Cardiac muscle cell (in vitro differentiated cells and primary cell): Measurements from ENCODE around the gene HOXA5. TPM values are rescaled to one million over a fixed set of nuclear protein-coding genes. Genes with fewer than 3 reads are reported as not detected.

Source experiments
- DNase-seq, 2 donors: peaks; one replicate each; pipeline versions ENCODE4 v3.0.0 to v3.0.0-alpha.2; 2010 to 2017; ENCODE audit warnings: low read depth in 1 of 2, low spot score in 1 of 2
- H3K27ac ChIP-seq: fragments of 200-600 bp; sonication (generic); 2 replicates; pipeline ENCODE4 v1.5.1; 2016
- H3K27me3 ChIP-seq: fragments of 200-600 bp; sonication (generic); 2 replicates; pipeline ENCODE4 v1.6.0; 2016; ENCODE audit warnings: control low read depth
- H3K36me3 ChIP-seq: fragments of 200-600 bp; sonication (generic); 2 replicates; pipeline ENCODE4 v1.5.1; 2016; ENCODE audit warnings: control low read depth
- H3K4me1 ChIP-seq: fragments of 200-600 bp; sonication (generic); 2 replicates; pipeline ENCODE4 v1.8.1; 2017; ENCODE audit warnings: low read depth, mild to moderate bottlenecking, mixed run types
- H3K4me3 ChIP-seq: fragments of 200-600 bp; sonication (generic); 2 replicates; pipeline ENCODE4 v1.5.1; 2016; ENCODE audit warnings: mild to moderate bottlenecking
- H3K9me3 ChIP-seq: fragments of 200-600 bp; sonication (generic); 2 replicates; pipeline ENCODE4 v1.5.1; 2017; ENCODE audit warnings: low read depth, mild to moderate bottlenecking, control low read depth
- polyA plus RNA-seq: library from polyadenylated mRNA; unstranded; fragments of >200 nt; fragmentation: Nextera tagmentation; extraction: Ambion mirVana; gene quantifications from 2 replicates; pipeline ENCODE4 v1.2.1, GENCODE V29; 2016
- total RNA-seq: library from RNA; depleted of rRNA; stranded (reverse); fragments of >200 nt; gene quantifications from 2 replicates; pipeline ENCODE4 v1.2.3, GENCODE V29; 2016
- TF ChIP-seq, protein P1 (sequence below): IDR thresholded peaks from 2 replicates; pipeline ENCODE4 v1.5.1; 2012; ENCODE audit warnings: low read depth, mild to moderate bottlenecking, low read length

Gene HOXA5
- total and polyA plus RNA-seq, 2 experiments from 2014 or later: not detected

DNA sequence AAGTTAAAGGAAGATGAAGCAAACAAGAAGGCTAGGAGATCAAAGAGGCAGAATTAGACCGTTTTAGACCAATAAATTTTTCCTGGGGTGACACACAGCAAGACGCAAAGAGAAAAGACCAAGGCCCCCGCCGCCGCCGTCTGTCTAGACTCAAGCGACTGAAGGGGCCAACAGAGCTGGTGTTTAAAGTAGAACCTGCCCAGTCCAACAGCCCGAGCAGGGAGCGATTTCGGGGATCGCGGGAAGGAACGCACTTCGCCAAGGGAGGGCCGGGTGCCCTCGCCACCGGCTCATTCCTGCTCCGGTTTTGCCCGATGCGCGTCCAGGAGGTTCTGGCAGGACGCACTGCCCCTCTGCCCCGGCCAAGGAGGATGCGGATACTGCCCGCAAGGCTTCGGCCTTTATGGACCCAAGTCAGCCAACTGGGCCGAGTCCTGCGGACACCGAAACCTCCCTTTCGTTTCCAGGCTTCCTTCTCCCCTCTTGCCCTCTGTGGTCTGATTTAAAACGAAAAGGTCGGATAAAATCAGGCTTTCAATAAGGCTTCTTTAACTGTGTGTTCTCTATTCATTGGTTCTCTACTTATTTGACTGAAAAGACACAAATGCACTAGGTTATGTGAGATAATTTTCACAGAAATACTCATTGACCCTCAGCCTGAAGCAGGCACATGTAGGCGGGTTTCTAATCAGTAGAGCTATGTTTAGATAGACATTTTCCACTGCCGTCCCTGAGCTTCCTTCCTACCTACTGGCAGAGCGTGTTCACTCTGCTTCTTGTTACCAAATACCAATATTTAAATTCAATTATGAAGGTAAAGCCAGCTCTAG is 15.2 kb upstream of the HOXA5 start:
- Histone ChIP-seq H3K27me3 (peaks cover 100% of the 10 kb centered on the region), H3K4me1 (no peaks in the 10 kb centered on the region)
- DNase-seq: no peak

GRCh38 chr7:27157702-27158431 is 14.4 kb upstream of the HOXA5 start:
- Histone ChIP-seq H3K36me3 (no peaks in the 10 kb centered on the region), H3K4me3 (no peak overlapping the region), H3K9me3 (no peaks in the 10 kb centered on the region), H3K27me3 (peaks cover 100% of the 10 kb centered on the region), H3K4me1 (no peaks in the 10 kb centered on the region), H3K27ac (no peak overlapping the region)
- TF ChIP-seq, protein P1, sequence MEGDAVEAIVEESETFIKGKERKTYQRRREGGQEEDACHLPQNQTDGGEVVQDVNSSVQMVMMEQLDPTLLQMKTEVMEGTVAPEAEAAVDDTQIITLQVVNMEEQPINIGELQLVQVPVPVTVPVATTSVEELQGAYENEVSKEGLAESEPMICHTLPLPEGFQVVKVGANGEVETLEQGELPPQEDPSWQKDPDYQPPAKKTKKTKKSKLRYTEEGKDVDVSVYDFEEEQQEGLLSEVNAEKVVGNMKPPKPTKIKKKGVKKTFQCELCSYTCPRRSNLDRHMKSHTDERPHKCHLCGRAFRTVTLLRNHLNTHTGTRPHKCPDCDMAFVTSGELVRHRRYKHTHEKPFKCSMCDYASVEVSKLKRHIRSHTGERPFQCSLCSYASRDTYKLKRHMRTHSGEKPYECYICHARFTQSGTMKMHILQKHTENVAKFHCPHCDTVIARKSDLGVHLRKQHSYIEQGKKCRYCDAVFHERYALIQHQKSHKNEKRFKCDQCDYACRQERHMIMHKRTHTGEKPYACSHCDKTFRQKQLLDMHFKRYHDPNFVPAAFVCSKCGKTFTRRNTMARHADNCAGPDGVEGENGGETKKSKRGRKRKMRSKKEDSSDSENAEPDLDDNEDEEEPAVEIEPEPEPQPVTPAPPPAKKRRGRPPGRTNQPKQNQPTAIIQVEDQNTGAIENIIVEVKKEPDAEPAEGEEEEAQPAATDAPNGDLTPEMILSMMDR: no peak
- DNase-seq: no peak

More for the DNA sequence above, 15.2 kb upstream of the HOXA5 start:
- Histone ChIP-seq H3K27ac (no peak overlapping the region), H3K36me3 (no peaks in the 10 kb centered on the region), H3K9me3 (no peaks in the 10 kb centered on the region), H3K4me3 (no peak overlapping the region)
- TF ChIP-seq, protein P1: no peak

DNA sequence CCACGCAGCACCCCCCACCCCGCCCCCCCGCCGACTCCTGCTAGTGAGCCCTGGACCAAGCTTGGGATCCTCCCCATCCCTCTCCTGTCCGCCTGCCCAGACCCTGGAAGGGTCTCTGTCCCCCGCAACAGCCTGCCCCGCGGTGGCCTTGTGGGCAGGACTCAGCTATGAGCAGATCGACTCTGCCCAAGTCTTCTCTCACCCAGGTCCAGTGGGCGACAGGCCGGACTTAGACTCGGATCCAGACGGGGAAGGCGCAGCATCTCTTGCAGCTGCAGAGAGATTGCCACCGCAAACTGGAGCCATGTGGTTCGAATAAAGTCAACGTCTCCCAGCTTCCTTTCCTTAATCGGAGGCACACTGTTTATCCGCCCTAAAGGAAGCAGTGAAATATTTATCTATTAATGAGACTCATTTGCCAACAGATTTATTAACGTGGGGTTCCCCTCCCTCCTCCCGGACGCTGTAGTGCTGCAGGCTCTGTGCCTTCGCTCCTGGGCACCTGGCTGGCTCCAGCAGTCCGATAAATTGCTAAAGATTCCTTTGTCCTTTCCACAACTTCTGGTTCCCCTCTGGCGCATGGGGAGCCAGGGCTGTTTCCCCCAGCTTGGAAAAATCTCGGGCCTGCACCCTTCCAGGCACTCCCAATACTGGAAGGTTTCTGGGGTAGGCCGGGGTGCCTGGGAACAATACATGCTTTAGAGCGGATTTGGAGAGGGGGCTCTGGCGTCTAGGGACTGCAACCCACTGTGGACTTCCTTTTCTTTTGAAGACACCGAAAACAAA is 13.6 kb upstream of the HOXA5 start:
- DNase-seq: no peak
- TF ChIP-seq, protein P1: no peak
- H3K9me3 ChIP-seq: no peaks in the 10 kb centered on the region
- H3K4me3 ChIP-seq: no peak overlapping the region
- no peaks in the 10 kb centered on the region for H3K4me1 ChIP-seq
- H3K36me3 ChIP-seq: no peaks in the 10 kb centered on the region
- peaks cover 100% of the 10 kb centered on the region for H3K27me3 ChIP-seq
- no peak overlapping the region for H3K27ac ChIP-seq

- Histone ChIP-seq H3K36me3 (no peaks in the 10 kb centered on the region), H3K9me3 (no peaks in the 10 kb centered on the region), H3K27ac (no peak within 1 kb of the TSS), H3K4me1 (no peaks in the 10 kb centered on the region), H3K27me3 (peaks cover 100% of the 10 kb centered on the region), H3K4me3 (no peak within 1 kb of the TSS)
- no peak for DNase-seq
- TF ChIP-seq, protein P1: no peak
Measured at GRCh38 chr7:27156508-27156898, 13.0 kb upstream of the HOXA5 start, which contains the start of gene HOXA7. TSS of gene HOXA7 (minus strand) at chr7:27156675. CDS start at chr7:27156545, 130 bp downstream.

DNA sequence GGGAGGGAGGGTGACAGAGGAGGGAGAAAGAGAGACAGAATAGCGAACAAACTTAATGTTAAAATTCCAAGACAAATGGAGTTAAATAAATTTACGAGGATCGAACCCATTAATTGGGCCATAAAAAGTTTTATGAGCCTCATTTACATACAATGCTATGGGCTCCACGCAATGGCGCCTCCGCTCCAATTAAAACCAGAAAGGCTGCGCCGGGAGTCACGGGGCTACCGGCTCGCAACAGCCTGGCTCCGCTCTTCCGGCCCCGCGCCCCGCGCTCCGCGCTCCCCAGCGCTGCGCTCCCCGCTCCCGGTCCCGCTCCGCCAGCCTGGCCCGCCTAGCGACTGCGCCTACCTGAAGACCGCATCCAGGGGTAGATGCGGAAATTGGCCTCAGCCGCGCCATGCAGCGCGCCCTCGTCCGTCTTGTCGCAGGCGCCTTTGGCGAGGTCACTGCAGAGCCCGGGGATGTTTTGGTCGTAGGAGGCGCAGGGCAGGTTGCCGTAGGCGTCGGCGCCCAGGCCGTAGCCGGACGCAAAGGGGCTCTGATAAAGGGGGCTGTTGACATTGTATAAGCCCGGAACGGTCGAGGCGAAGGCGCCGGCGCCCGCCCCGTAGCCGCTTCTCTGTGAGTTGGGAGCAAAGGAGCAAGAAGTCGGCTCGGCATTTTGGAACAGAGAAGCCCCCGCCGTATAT is 12.5 kb upstream of the HOXA5 start:
- H3K27ac ChIP-seq: no peak overlapping the region
- no peaks in the 10 kb centered on the region for H3K9me3 ChIP-seq
- no peak overlapping the region for H3K4me3 ChIP-seq
- TF ChIP-seq, protein P1: no peak
- H3K36me3 ChIP-seq: no peaks in the 10 kb centered on the region
- no peaks in the 10 kb centered on the region for H3K4me1 ChIP-seq
- DNase-seq: no peak
- H3K27me3 ChIP-seq: peaks cover 100% of the 10 kb centered on the region
